HepG2 (cell line): Measurements from ENCODE around the gene LGR6. TPM values are rescaled to one million over a fixed set of nuclear protein-coding genes. Genes with fewer than 3 reads are reported as not detected.
A peak's percentile ranks its signal among the peaks of the same experiment; 100 is the strongest.

Experiments
- ATF7 ChIP-seq, 2 experiments: fragments of 450-650 bp in 1 of 2; sonication (generic) in 1 of 2; formaldehyde crosslinking in 1 of 2; IDR thresholded peaks; 2 replicates each; pipeline versions ENCODE4 v1.4.0 to v1.6.1; 2016 to 2020; ENCODE audit warnings: antibody characterized with exemption in 1 of 2, mild to moderate bottlenecking in 1 of 2, missing genetic modification reagents in 1 of 2
- MLLT10 ChIP-seq: sonication (generic); formaldehyde crosslinking; IDR thresholded peaks from 2 replicates; pipeline ENCODE4 v1.4.0; 2020; ENCODE audit warnings: missing genetic modification reagents
- NFYC ChIP-seq: IDR thresholded peaks from 2 replicates; pipeline ENCODE4 v1.6.1; 2016; ENCODE audit warnings: missing genetic modification reagents, missing compliant biosample characterization
- PHF8 ChIP-seq: sonication (generic); formaldehyde crosslinking; IDR thresholded peaks from 2 replicates; pipeline ENCODE4 v1.5.0; 2020; ENCODE audit warnings: missing genetic modification reagents
- ZNF224 ChIP-seq: sonication (generic); formaldehyde crosslinking; IDR thresholded peaks from 2 replicates; pipeline ENCODE4 v1.5.0; 2020; ENCODE audit warnings: mild to moderate bottlenecking, missing genetic modification reagents
- ZNF253 ChIP-seq: sonication (generic); formaldehyde crosslinking; IDR thresholded peaks from 2 replicates; pipeline ENCODE4 v1.8.0; 2022; ENCODE audit warnings: mild to moderate bottlenecking, missing genetic modification reagents, borderline replicate concordance
- ZNF292 ChIP-seq: sonication (generic); formaldehyde crosslinking; IDR thresholded peaks from 2 replicates; pipeline ENCODE4 v1.8.1; 2022; ENCODE audit warnings: mild to moderate bottlenecking, low read depth, missing genetic modification reagents, borderline replicate concordance
- ZNF879 ChIP-seq: sonication (generic); formaldehyde crosslinking; IDR thresholded peaks from 2 replicates; pipeline ENCODE4 v1.8.1; 2023; ENCODE audit warnings: missing genetic modification reagents
- ZNF891 ChIP-seq: sonication (generic); formaldehyde crosslinking; IDR thresholded peaks from 2 replicates; pipeline ENCODE4 v1.5.0; 2020; ENCODE audit warnings: mild to moderate bottlenecking, missing genetic modification reagents
- polyA plus RNA-seq, 8 experiments: library from polyadenylated mRNA; depleted of rRNA in 3 of 8; stranded (reverse) in 7 of 8; unstranded in 1 of 8; fragments of >200 nt; fragmentation: Illumina TruSeq in 4 of 8; extraction: Trizol in 4 of 8; gene quantifications; 2 replicates each; pipeline versions ENCODE4 v1.2.1 to v1.2.3, GENCODE V29; 2011 to 2016; ENCODE audit warnings: low read depth in 4 of 8, missing spikeins in 1 of 8, mixed read lengths in 1 of 8; ENCODE audit not compliant: insufficient read depth in 1 of 8
- total RNA-seq, 5 experiments: library from RNA; depleted of rRNA; stranded (reverse); fragments of >200 nt; fragmentation: Illumina TruSeq; extraction: Trizol; gene quantifications; 2 replicates each; pipeline ENCODE4 v1.2.3, GENCODE V29; 2016; ENCODE audit warnings: low read depth in 1 of 5
- TF ChIP-seq, protein P1 (sequence below): sonication (generic); formaldehyde crosslinking; IDR thresholded peaks from 2 replicates; pipeline ENCODE4 v1.4.0; 2020; ENCODE audit warnings: mild to moderate bottlenecking, missing genetic modification reagents
- TF ChIP-seq, protein P2 (sequence below): sonication (generic); formaldehyde crosslinking; IDR thresholded peaks from 2 replicates; pipeline ENCODE4 v1.4.0; 2020; ENCODE audit warnings: missing genetic modification reagents, borderline replicate concordance
- TF ChIP-seq, protein P3 (sequence below): IDR thresholded peaks from 2 replicates; pipeline ENCODE4 v1.6.1; 2012; ENCODE audit warnings: low read length, improper control_type of control experiment

Gene LGR6
- total and polyA plus RNA-seq, 2 of the 13 experiments (the other 11 are each of a cell fraction or from before 2014, with no cell fraction given): 0.07 TPM; not detected in 1

DNA sequence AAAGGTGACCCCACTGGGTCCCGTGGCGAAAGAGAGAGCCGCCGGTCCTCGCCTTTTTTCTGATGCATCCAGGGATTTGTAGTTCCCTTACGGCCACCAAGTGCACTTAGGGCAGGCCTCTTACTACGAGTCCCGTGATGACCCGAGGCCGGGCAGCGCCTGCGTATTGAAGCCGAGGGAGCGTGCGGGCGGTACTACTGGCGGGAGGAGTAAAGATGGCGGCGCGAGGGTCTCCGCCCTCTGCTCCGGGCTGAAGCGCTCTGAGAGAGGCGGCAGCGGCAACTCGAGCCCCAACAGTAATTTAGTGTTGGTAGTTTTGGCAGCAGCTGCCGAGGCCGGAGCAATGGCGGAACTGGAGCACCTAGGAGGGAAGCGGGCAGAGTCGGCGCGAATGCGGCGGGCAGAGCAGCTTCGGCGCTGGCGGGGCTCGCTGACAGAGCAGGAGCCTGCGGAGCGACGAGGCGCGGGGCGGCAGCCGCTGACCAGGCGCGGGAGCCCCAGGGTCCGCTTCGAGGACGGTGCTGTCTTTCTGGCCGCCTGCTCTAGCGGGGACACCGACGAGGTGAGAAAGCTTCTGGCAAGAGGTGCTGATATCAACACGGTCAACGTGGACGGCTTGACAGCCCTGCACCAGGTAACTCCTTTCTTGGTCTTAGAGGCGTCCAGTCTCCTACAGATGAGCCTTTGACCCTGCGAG, 155.1 kb downstream of the LGR6 start, which contains the start of gene PPP1R12B (continued):
- TF ChIP-seq, protein P1, sequence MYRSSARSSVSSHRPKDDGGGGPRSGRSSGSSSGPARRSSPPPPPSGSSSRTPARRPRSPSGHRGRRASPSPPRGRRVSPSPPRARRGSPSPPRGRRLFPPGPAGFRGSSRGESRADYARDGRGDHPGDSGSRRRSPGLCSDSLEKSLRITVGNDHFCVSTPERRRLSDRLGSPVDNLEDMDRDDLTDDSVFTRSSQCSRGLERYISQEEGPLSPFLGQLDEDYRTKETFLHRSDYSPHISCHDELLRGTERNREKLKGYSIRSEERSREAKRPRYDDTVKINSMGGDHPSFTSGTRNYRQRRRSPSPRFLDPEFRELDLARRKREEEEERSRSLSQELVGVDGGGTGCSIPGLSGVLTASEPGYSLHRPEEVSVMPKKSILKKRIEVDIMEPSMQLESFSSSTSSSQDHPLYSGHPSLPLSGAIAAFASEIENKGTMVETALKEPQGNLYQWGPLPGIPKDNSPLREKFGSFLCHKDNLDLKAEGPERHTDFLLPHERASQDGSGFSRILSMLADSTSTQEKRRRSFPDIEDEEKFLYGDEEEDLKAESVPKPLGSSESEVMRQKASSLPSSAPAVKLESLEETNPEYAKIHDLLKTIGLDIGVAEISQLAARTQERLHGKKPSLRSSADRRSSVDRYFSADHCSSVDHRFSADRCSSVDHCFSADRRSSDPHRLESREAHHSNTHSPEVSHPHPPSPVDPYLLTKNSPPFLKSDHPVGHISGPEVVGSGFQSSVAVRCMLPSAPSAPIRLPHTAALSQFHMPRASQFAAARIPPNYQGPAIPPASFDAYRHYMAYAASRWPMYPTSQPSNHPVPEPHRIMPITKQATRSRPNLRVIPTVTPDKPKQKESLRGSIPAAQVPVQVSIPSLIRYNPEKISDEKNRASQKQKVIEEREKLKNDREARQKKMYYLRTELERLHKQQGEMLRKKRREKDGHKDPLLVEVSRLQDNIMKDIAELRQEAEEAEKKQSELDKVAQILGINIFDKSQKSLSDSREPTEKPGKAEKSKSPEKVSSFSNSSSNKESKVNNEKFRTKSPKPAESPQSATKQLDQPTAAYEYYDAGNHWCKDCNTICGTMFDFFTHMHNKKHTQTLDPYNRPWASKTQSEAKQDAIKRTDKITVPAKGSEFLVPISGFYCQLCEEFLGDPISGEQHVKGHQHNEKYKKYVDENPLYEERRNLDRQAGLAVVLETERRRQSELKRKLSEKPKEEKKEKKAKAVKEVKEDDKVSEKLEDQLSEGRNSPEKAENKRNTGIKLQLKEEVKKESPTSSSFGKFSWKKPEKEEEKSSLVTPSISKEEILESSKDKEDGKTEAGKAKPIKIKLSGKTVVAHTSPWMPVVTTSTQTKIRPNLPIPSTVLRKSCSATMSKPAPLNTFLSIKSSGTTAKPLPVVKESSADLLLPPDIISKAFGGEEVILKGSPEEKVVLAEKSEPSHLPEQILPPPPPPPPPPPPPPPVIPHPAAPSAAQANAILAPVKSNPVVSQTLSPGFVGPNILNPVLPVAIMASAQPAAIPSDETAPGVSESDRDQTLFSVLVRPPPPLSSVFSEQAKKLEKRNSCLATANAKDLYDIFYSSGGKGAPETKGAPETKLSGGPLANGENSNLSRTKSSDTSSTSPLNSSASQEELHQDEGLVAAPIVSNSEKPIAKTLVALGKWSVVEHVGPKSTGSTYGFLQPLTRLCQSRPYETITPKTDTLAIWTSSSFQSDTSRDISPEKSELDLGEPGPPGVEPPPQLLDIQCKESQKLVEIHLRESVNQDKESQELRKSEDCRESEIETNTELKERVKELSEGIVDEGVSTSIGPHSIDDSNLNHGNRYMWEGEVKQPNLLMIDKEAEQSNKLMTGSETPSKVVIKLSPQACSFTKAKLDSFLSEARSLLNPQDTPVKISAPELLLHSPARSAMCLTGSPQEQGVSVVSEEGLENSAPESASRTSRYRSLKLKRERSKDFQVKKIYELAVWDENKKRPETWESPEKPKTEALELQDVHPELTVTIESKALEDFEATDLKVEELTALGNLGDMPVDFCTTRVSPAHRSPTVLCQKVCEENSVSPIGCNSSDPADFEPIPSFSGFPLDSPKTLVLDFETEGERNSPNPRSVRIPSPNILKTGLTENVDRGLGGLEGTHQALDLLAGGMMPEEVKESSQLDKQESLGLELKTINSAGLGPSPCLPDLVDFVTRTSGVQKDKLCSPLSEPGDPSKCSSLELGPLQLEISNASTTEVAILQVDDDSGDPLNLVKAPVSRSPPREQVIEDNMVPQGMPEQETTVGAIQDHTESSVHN (CRISPR knock-in tag): no peak
- TF ChIP-seq, protein P2, sequence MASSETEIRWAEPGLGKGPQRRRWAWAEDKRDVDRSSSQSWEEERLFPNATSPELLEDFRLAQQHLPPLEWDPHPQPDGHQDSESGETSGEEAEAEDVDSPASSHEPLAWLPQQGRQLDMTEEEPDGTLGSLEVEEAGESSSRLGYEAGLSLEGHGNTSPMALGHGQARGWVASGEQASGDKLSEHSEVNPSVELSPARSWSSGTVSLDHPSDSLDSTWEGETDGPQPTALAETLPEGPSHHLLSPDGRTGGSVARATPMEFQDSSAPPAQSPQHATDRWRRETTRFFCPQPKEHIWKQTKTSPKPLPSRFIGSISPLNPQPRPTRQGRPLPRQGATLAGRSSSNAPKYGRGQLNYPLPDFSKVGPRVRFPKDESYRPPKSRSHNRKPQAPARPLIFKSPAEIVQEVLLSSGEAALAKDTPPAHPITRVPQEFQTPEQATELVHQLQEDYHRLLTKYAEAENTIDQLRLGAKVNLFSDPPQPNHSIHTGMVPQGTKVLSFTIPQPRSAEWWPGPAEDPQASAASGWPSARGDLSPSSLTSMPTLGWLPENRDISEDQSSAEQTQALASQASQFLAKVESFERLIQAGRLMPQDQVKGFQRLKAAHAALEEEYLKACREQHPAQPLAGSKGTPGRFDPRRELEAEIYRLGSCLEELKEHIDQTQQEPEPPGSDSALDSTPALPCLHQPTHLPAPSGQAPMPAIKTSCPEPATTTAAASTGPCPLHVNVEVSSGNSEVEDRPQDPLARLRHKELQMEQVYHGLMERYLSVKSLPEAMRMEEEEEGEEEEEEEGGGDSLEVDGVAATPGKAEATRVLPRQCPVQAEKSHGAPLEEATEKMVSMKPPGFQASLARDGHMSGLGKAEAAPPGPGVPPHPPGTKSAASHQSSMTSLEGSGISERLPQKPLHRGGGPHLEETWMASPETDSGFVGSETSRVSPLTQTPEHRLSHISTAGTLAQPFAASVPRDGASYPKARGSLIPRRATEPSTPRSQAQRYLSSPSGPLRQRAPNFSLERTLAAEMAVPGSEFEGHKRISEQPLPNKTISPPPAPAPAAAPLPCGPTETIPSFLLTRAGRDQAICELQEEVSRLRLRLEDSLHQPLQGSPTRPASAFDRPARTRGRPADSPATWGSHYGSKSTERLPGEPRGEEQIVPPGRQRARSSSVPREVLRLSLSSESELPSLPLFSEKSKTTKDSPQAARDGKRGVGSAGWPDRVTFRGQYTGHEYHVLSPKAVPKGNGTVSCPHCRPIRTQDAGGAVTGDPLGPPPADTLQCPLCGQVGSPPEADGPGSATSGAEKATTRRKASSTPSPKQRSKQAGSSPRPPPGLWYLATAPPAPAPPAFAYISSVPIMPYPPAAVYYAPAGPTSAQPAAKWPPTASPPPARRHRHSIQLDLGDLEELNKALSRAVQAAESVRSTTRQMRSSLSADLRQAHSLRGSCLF: 0 out of 2 replicates have a peak, but pooled peaks have one; percentile 17
- TF ChIP-seq ZNF253: no peak
- peak; percentile 65; the same call in 1 of the 2 replicates for TF ChIP-seq ZNF224 (CRISPR knock-in tag)
- TF ChIP-seq, protein P3, sequence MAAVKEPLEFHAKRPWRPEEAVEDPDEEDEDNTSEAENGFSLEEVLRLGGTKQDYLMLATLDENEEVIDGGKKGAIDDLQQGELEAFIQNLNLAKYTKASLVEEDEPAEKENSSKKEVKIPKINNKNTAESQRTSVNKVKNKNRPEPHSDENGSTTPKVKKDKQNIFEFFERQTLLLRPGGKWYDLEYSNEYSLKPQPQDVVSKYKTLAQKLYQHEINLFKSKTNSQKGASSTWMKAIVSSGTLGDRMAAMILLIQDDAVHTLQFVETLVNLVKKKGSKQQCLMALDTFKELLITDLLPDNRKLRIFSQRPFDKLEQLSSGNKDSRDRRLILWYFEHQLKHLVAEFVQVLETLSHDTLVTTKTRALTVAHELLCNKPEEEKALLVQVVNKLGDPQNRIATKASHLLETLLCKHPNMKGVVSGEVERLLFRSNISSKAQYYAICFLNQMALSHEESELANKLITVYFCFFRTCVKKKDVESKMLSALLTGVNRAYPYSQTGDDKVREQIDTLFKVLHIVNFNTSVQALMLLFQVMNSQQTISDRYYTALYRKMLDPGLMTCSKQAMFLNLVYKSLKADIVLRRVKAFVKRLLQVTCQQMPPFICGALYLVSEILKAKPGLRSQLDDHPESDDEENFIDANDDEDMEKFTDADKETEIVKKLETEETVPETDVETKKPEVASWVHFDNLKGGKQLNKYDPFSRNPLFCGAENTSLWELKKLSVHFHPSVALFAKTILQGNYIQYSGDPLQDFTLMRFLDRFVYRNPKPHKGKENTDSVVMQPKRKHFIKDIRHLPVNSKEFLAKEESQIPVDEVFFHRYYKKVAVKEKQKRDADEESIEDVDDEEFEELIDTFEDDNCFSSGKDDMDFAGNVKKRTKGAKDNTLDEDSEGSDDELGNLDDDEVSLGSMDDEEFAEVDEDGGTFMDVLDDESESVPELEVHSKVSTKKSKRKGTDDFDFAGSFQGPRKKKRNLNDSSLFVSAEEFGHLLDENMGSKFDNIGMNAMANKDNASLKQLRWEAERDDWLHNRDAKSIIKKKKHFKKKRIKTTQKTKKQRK: no peak
- TF ChIP-seq MLLT10 (CRISPR knock-in tag): no peak
- TF ChIP-seq PHF8 (CRISPR knock-in tag): peak; percentile 87
- TF ChIP-seq NFYC: peak; percentile 73
- TF ChIP-seq ATF7 (IDR thresholded peaks at IDR 0.05): no peak
- TF ChIP-seq ATF7 (CRISPR knock-in tag; IDR thresholded peaks at IDR 0.05): no peak; the same call in 1 of the 2 replicates
- no peak; the same call in none of the 2 replicates for TF ChIP-seq ZNF891
- peak; percentile 36; the same call in 1 of the 2 replicates for TF ChIP-seq ZNF292 (CRISPR knock-in tag)
- no peak for TF ChIP-seq ZNF879 (CRISPR knock-in tag)
